Esophagus squamous epithelium (tissue), 5 donors: ENCODE measurements around the gene LRP1B. TPM values are rescaled to one million over a fixed set of nuclear protein-coding genes. Genes with fewer than 3 reads are reported as not detected.

Source experiments
- DNase-seq: peaks from one replicate; lab custom pipeline; 2025; lab: John Stamatoyannopoulos, UW
- H3K27ac ChIP-seq, 4 donors: fragments of 200-600 bp; sonication (generic); one replicate each; pipeline ENCODE4 v1.5.1; 2016 to 2019; ENCODE audit warnings: mild to moderate bottlenecking in 1 of 4
- H3K27me3 ChIP-seq, 4 donors: fragments of 200-600 bp; sonication (generic); 1 replicate in 3 of 4; 2 replicates in 1 of 4; pipeline versions ENCODE4 v1.5.1 to v1.6.0; 2017 to 2021; ENCODE audit warnings: antibody characterized with exemption in 1 of 4
- H3K36me3 ChIP-seq, 3 donors: fragments of 200-600 bp; sonication (generic); one replicate each; pipeline ENCODE4 v1.5.1; 2016 to 2019
- H3K4me1 ChIP-seq, 3 donors: fragments of 200-600 bp; sonication (generic); one replicate each; pipeline ENCODE4 v1.5.1; 2017 to 2019
- H3K4me3 ChIP-seq, 4 donors: fragments of 200-600 bp; sonication (generic); 1 replicate in 3 of 4; 2 replicates in 1 of 4; pipeline ENCODE4 v1.5.1; 2016 to 2019; ENCODE audit warnings: mild to moderate bottlenecking in 2 of 4, moderate library complexity in 1 of 4
- H3K9me3 ChIP-seq, 3 donors: fragments of 200-600 bp; sonication (generic); one replicate each; pipeline ENCODE4 v1.5.1; 2016 to 2019
- CTCF ChIP-seq, 6 experiments: fragments of 450-650 bp in 4 of 6; fragments of 200-600 bp in 2 of 6; sonication (generic) in 2 of 6; IDR thresholded peaks; one replicate each; pipeline ENCODE4 v1.5.1; 2016 to 2019; ENCODE audit warnings: antibody characterized with exemption in 6 of 6, mild to moderate bottlenecking in 4 of 6, moderate library complexity in 4 of 6
- POLR2A ChIP-seq, 4 donors: fragments of 450-650 bp; IDR thresholded peaks; one replicate each; pipeline ENCODE4 v1.6.1; 2017; ENCODE audit warnings: antibody characterized with exemption in 4 of 4, mild to moderate bottlenecking in 4 of 4, moderate library complexity in 3 of 4
- WGBS, 2 donors: methylation state at CpG; one replicate each; pipeline ENCODE4 v1.1.5; 2018; 5-methylcytosine and 5-hydroxymethylcytosine counted together
- intact Hi-C: fragments of 100-400 bp; cut with DNase I; formaldehyde crosslinking; loops from one replicate; pipeline ENCODE4 v1.15.0; 2022
- total RNA-seq, 4 donors: library from RNA; depleted of rRNA; stranded (reverse); fragments of >200 nt; gene quantifications; one replicate each; pipeline ENCODE4 v1.1.0, GENCODE V29; 2016
- donor health status: DM: yes; HTN: yes; CAD: no.

The LRP1B gene
- total RNA-seq, 4 donors from 2014 or later = 0.04 to 1.1 (median 0.23) TPM

GRCh38 chr2:141075753-141076152 is 1055.1 kb downstream of the LRP1B start:
- Histone ChIP-seq H3K9me3 (no peaks in the 10 kb centered on the region), H3K27ac (no peak overlapping the region), H3K27me3 (no peaks in the 10 kb centered on the region), H3K4me3 (no peak overlapping the region), H3K36me3 (no peaks in the 10 kb centered on the region), H3K4me1 (no peaks in the 10 kb centered on the region)
- TF ChIP-seq CTCF (IDR thresholded peaks at IDR 0.05) (no peak), POLR2A (IDR thresholded peaks at IDR 0.05) (no peak)
- intact Hi-C loops = no loop called here
- DNase-seq = no peak

GRCh38 chr2:141068053-141068682 is 1062.6 kb downstream of the LRP1B start:
- TF ChIP-seq CTCF (IDR thresholded peaks at IDR 0.05) (no peak), POLR2A (IDR thresholded peaks at IDR 0.05) (no peak)
- Histone ChIP-seq H3K36me3 (no peaks in the 10 kb centered on the region), H3K4me1 (no peaks in the 10 kb centered on the region), H3K9me3 (no peaks in the 10 kb centered on the region), H3K4me3 (no peak overlapping the region), H3K27ac (no peak overlapping the region), H3K27me3 (no peaks in the 10 kb centered on the region)
- 79 to 85% methylated on average over 9 of the region's 9 CpGs for WGBS, 2 donors
- DNase-seq = no peak
- intact Hi-C loops = no loop called here

- TF ChIP-seq POLR2A (IDR thresholded peaks at IDR 0.05) (no peak), CTCF (IDR thresholded peaks at IDR 0.05) (no peak)
- WGBS, 2 donors = 50 to 71% methylated on average over 4 of the region's 4 CpGs
- Histone ChIP-seq H3K4me3 (no peak overlapping the region), H3K27ac (no peak overlapping the region), H3K9me3 (peaks cover 0 to 5% (median 0%) of the 10 kb centered on the region in 3 donors), H3K27me3 (no peaks in the 10 kb centered on the region), H3K4me1 (no peaks in the 10 kb centered on the region), H3K36me3 (no peaks in the 10 kb centered on the region)
- no peak for DNase-seq
- intact Hi-C loops = no loop called here
Observed at GRCh38 chr2:141065042-141065441, 1065.8 kb downstream of the LRP1B start.

GRCh38 chr2:141063406-141063805 is 1067.4 kb downstream of the LRP1B start:
- TF ChIP-seq CTCF (IDR thresholded peaks at IDR 0.05) (no peak), POLR2A (IDR thresholded peaks at IDR 0.05) (no peak)
- Histone ChIP-seq H3K27ac (no peak overlapping the region), H3K4me3 (no peak overlapping the region), H3K27me3 (no peaks in the 10 kb centered on the region), H3K4me1 (no peaks in the 10 kb centered on the region), H3K36me3 (no peaks in the 10 kb centered on the region), H3K9me3 (peaks cover 0 to 5% (median 0%) of the 10 kb centered on the region in 3 donors)
- no peak for DNase-seq
- 51 to 56% methylated on average over 4 of the region's 4 CpGs for WGBS, 2 donors
- intact Hi-C loops = no loop called here

- no peak overlapping the region for H3K27ac ChIP-seq
- TF ChIP-seq POLR2A (IDR thresholded peaks at IDR 0.05) (no peak), CTCF (IDR thresholded peaks at IDR 0.05) (no peak)
- H3K27me3 ChIP-seq = no peaks in the 10 kb centered on the region
- 33 to 35% methylated on average over 1 of the region's 1 CpG for WGBS, 2 donors
- DNase-seq = no peak
- H3K4me1 ChIP-seq = no peaks in the 10 kb centered on the region
- H3K36me3 ChIP-seq = no peaks in the 10 kb centered on the region
- intact Hi-C loops = no loop called here
- H3K9me3 ChIP-seq = peaks cover 0 to 5% (median 0%) of the 10 kb centered on the region in 3 donors
- H3K4me3 ChIP-seq = no peak overlapping the region
Observed at GRCh38 chr2:141062443-141062842, 1068.4 kb downstream of the LRP1B start.
